TTC549 (cell line): ENCODE measurements around the gene FYTTD1.

Experiments used
- FAIRE-seq: peaks from 2 replicates; lab custom pipeline; 2012; peaks lifted over from hg19 to GRCh38; lab: Jason Lieb, UNC

FYTTD1 gene

DNA sequence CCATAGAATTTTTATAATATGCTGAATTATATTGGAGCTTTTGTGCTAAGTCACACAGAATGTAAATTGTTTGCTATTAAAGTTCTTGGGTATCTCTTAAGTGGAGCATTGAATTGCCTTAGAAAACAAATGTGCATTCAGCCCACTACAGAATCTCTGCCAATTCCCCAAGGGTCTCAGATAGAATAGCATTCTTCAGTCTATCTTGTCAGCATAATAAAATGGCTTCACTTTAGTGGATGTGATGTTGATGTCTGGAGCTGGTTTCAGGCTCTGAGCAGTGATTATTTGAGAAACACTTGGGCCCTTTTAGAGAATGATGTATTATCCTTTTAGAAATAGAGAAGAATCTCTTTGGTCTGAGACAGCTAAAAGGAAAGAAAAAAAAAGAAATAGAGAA lies 86.6 kb downstream of the FYTTD1 start:
- FAIRE-seq: no peak
